Measurements from ENCODE around the gene ZDHHC13. TPM values are rescaled to one million over a fixed set of nuclear protein-coding genes. Genes with fewer than 3 reads are reported as not detected.

The ZDHHC13 gene
- polyA plus RNA-seq, 1 of the 3 experiments (the other 2 are of a cell fraction), result 8.2 TPM

- 27% methylated on average over 3 of the region's 5 CpGs for WGBS (ENCODE audit: low lambda C conversion rate)
- no peaks in the 10 kb centered on the region for H3K36me3 ChIP-seq (replicated peaks in 1 of 2; ENCODE audit: control insufficient read depth in 1 of 2, insufficient read depth in 2 of 2, low read length in 1 of 2)
Measured at GRCh38 chr11:19187114-19187832, 70.3 kb downstream of the ZDHHC13 start.

More at GRCh38 chr11:19187114-19187832, 70.3 kb downstream of the ZDHHC13 start:
- DNase-seq, result no peak
- Histone ChIP-seq H3F3A (replicated peaks; ENCODE audit: insufficient read depth) (no peaks in the 10 kb centered on the region), H3K9me3 (no peaks in the 10 kb centered on the region), H3K9ac (no peak overlapping the region), H4K20me1 (ENCODE audit: insufficient read depth) (no peaks in the 10 kb centered on the region), H3K4me2 (no peak overlapping the region; the same call in 1 of the 2 replicates), H3K79me2 (ENCODE audit: insufficient read depth) (no peaks in the 10 kb centered on the region), H3K27ac (ENCODE audit: low read depth in 2 of 2, low read length in 1 of 2) (no peak overlapping the region), H3K4me1 (ENCODE audit: control insufficient read depth in 1 of 2, insufficient read depth in 2 of 2, low read depth in 1 of 2, low read length in 1 of 2) (no peaks in the 10 kb centered on the region; a peak in 1 of 4 replicates), H2AFZ (ENCODE audit: low read depth) (no peak overlapping the region), H3K27me3 (ENCODE audit: insufficient read depth) (no peaks in the 10 kb centered on the region), H3K4me3 (ENCODE audit: low read depth in 2 of 2, low read length in 1 of 2) (no peak overlapping the region), H3K9me2 (no peaks in the 10 kb centered on the region)
- POLR2A ChIA-PET, result no interaction called here
- TF ChIP-seq, protein P1, sequence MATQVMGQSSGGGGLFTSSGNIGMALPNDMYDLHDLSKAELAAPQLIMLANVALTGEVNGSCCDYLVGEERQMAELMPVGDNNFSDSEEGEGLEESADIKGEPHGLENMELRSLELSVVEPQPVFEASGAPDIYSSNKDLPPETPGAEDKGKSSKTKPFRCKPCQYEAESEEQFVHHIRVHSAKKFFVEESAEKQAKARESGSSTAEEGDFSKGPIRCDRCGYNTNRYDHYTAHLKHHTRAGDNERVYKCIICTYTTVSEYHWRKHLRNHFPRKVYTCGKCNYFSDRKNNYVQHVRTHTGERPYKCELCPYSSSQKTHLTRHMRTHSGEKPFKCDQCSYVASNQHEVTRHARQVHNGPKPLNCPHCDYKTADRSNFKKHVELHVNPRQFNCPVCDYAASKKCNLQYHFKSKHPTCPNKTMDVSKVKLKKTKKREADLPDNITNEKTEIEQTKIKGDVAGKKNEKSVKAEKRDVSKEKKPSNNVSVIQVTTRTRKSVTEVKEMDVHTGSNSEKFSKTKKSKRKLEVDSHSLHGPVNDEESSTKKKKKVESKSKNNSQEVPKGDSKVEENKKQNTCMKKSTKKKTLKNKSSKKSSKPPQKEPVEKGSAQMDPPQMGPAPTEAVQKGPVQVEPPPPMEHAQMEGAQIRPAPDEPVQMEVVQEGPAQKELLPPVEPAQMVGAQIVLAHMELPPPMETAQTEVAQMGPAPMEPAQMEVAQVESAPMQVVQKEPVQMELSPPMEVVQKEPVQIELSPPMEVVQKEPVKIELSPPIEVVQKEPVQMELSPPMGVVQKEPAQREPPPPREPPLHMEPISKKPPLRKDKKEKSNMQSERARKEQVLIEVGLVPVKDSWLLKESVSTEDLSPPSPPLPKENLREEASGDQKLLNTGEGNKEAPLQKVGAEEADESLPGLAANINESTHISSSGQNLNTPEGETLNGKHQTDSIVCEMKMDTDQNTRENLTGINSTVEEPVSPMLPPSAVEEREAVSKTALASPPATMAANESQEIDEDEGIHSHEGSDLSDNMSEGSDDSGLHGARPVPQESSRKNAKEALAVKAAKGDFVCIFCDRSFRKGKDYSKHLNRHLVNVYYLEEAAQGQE (IDR thresholded peaks at IDR 0.05; ENCODE audit: low read depth, low read length), result no peak
- no peak for TF ChIP-seq RCOR1 (IDR thresholded peaks at IDR 0.05; ENCODE audit: low read length)
- TF ChIP-seq FOSL2 (IDR thresholded peaks at IDR 0.05; ENCODE audit: borderline replicate concordance, low read depth), result no peak
- TF ChIP-seq TAF1 (IDR thresholded peaks at IDR 0.05; ENCODE audit: borderline replicate concordance, low read depth, low read length), result no peak
- TF ChIP-seq POLR2AphosphoS5 (IDR thresholded peaks at IDR 0.05; ENCODE audit: low read depth, low read length), result no peak
- TF ChIP-seq SMC3 (IDR thresholded peaks at IDR 0.05; ENCODE audit: low read depth, low read length), result no peak
- no peak for TF ChIP-seq JUND (IDR thresholded peaks at IDR 0.05)
- TF ChIP-seq, protein P2, sequence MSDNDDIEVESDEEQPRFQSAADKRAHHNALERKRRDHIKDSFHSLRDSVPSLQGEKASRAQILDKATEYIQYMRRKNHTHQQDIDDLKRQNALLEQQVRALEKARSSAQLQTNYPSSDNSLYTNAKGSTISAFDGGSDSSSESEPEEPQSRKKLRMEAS (IDR thresholded peaks at IDR 0.05; ENCODE audit: low read depth), result no peak
- TF ChIP-seq, protein P3, sequence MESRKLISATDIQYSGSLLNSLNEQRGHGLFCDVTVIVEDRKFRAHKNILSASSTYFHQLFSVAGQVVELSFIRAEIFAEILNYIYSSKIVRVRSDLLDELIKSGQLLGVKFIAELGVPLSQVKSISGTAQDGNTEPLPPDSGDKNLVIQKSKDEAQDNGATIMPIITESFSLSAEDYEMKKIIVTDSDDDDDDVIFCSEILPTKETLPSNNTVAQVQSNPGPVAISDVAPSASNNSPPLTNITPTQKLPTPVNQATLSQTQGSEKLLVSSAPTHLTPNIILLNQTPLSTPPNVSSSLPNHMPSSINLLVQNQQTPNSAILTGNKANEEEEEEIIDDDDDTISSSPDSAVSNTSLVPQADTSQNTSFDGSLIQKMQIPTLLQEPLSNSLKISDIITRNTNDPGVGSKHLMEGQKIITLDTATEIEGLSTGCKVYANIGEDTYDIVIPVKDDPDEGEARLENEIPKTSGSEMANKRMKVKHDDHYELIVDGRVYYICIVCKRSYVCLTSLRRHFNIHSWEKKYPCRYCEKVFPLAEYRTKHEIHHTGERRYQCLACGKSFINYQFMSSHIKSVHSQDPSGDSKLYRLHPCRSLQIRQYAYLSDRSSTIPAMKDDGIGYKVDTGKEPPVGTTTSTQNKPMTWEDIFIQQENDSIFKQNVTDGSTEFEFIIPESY (IDR thresholded peaks at IDR 0.05; ENCODE audit: borderline replicate concordance, low read depth), result no peak
- TF ChIP-seq USF2 (IDR thresholded peaks at IDR 0.05; ENCODE audit: borderline replicate concordance, low read depth, low read length), result no peak
- TF ChIP-seq NFIC (IDR thresholded peaks at IDR 0.05; ENCODE audit: borderline replicate concordance), result no peak
- TF ChIP-seq, protein P4, sequence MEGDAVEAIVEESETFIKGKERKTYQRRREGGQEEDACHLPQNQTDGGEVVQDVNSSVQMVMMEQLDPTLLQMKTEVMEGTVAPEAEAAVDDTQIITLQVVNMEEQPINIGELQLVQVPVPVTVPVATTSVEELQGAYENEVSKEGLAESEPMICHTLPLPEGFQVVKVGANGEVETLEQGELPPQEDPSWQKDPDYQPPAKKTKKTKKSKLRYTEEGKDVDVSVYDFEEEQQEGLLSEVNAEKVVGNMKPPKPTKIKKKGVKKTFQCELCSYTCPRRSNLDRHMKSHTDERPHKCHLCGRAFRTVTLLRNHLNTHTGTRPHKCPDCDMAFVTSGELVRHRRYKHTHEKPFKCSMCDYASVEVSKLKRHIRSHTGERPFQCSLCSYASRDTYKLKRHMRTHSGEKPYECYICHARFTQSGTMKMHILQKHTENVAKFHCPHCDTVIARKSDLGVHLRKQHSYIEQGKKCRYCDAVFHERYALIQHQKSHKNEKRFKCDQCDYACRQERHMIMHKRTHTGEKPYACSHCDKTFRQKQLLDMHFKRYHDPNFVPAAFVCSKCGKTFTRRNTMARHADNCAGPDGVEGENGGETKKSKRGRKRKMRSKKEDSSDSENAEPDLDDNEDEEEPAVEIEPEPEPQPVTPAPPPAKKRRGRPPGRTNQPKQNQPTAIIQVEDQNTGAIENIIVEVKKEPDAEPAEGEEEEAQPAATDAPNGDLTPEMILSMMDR (IDR thresholded peaks at IDR 0.05), result no peak
- TF ChIP-seq, protein P5, sequence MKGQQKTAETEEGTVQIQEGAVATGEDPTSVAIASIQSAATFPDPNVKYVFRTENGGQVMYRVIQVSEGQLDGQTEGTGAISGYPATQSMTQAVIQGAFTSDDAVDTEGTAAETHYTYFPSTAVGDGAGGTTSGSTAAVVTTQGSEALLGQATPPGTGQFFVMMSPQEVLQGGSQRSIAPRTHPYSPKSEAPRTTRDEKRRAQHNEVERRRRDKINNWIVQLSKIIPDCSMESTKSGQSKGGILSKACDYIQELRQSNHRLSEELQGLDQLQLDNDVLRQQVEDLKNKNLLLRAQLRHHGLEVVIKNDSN (IDR thresholded peaks at IDR 0.05; ENCODE audit: borderline replicate concordance, low read depth), result no peak
- TF ChIP-seq NRF1 (IDR thresholded peaks at IDR 0.05; ENCODE audit: low read depth, low read length), result no peak
- no peak for TF ChIP-seq TCF12 (IDR thresholded peaks at IDR 0.05)
- TF ChIP-seq RFX5 (IDR thresholded peaks at IDR 0.05; ENCODE audit: low read length), result no peak
- TF ChIP-seq FOXM1 (IDR thresholded peaks at IDR 0.05; ENCODE audit: low read depth), result no peak
- no peak for TF ChIP-seq CHD2 (IDR thresholded peaks at IDR 0.05; ENCODE audit: low read length, partially characterized antibody)
- no peak for TF ChIP-seq EP300 (IDR thresholded peaks at IDR 0.05; ENCODE audit: borderline replicate concordance in 1 of 2, low read depth in 1 of 2, low read length in 1 of 2)
- CTCF ChIA-PET, result interaction anchor here (0.7 to 1.9 kb wide), 3 partner anchors 12 to 111 kb away, joined by 3 to 5 read pairs (median 4); no protein-coding TSS in a partner anchor
